Measurements from ENCODE around the gene SELENOF.
"Not testable (repeated sequence)": the region's sequence is repeated elsewhere in the genome, so short reads cannot be mapped to it uniquely, and the experiment has no call there.

Gene SELENOF

GRCh38 chr1:86825319-86825718 is 88.6 kb downstream of the SELENOF start:
- H3K4me1 Mint-ChIP-seq (ENCODE audit: low read depth): no peaks in the 10 kb centered on the region
- no peak overlapping the region for H3K27ac Mint-ChIP-seq
- H3K27me3 Mint-ChIP-seq (ENCODE audit: low read depth): peaks cover 14% of the 10 kb centered on the region
- no peak overlapping the region for H3K4me3 Mint-ChIP-seq
- no peaks in the 10 kb centered on the region for H3K36me3 Mint-ChIP-seq (ENCODE audit: low read depth)
- H3K9me3 Mint-ChIP-seq: no peaks in the 10 kb centered on the region

- H3K36me3 Mint-ChIP-seq (ENCODE audit: low read depth): no peaks in the 10 kb centered on the region
Observed at GRCh38 chr1:86823821-86824500, 90.0 kb downstream of the SELENOF start.

GRCh38 chr1:86823386-86823785 is 90.5 kb downstream of the SELENOF start:
- Mint-ChIP-seq H3K4me3 (no peak overlapping the region), H3K27ac (no peak overlapping the region), H3K4me1 (ENCODE audit: low read depth) (no peaks in the 10 kb centered on the region), H3K27me3 (ENCODE audit: low read depth) (peaks cover 14% of the 10 kb centered on the region), H3K36me3 (ENCODE audit: low read depth) (no peaks in the 10 kb centered on the region), H3K9me3 (no peaks in the 10 kb centered on the region)

More at GRCh38 chr1:86823821-86824500, 90.0 kb downstream of the SELENOF start:
- no peaks in the 10 kb centered on the region for H3K4me1 Mint-ChIP-seq (ENCODE audit: low read depth)
- no peak overlapping the region for H3K27ac Mint-ChIP-seq
- H3K27me3 Mint-ChIP-seq (ENCODE audit: low read depth): peaks cover 14% of the 10 kb centered on the region
- H3K4me3 Mint-ChIP-seq: no peak overlapping the region
- no peaks in the 10 kb centered on the region for H3K9me3 Mint-ChIP-seq

GRCh38 chr1:86822459-86822858 is 91.5 kb downstream of the SELENOF start:
- H3K27ac Mint-ChIP-seq: no peak overlapping the region
- no peaks in the 10 kb centered on the region for H3K4me1 Mint-ChIP-seq (ENCODE audit: low read depth)
- H3K9me3 Mint-ChIP-seq: no peaks in the 10 kb centered on the region
- H3K4me3 Mint-ChIP-seq: no peak overlapping the region
- no peaks in the 10 kb centered on the region for H3K36me3 Mint-ChIP-seq (ENCODE audit: low read depth)
- peaks cover 14% of the 10 kb centered on the region for H3K27me3 Mint-ChIP-seq (ENCODE audit: low read depth)

GRCh38 chr1:86821956-86822355 is 92.0 kb downstream of the SELENOF start:
- Mint-ChIP-seq H3K27ac (no peak overlapping the region), H3K4me3 (no peak overlapping the region), H3K36me3 (ENCODE audit: low read depth) (no peaks in the 10 kb centered on the region), H3K4me1 (ENCODE audit: low read depth) (no peaks in the 10 kb centered on the region), H3K9me3 (no peaks in the 10 kb centered on the region), H3K27me3 (ENCODE audit: low read depth) (peaks cover 15% of the 10 kb centered on the region)

GRCh38 chr1:86819970-86820369 is 94.0 kb downstream of the SELENOF start:
- H3K27me3 Mint-ChIP-seq (ENCODE audit: low read depth): peaks cover 16% of the 10 kb centered on the region
- not testable (repeated sequence) for H3K36me3 Mint-ChIP-seq (ENCODE audit: low read depth); H3K9me3 Mint-ChIP-seq; H3K4me3 Mint-ChIP-seq; H3K4me1 Mint-ChIP-seq (ENCODE audit: low read depth); H3K27ac Mint-ChIP-seq

GRCh38 chr1:86817246-86817826 is 96.6 kb downstream of the SELENOF start:
- not testable (repeated sequence) for H3K4me3 Mint-ChIP-seq; H3K27me3 Mint-ChIP-seq (ENCODE audit: low read depth); H3K9me3 Mint-ChIP-seq; H3K27ac Mint-ChIP-seq; H3K4me1 Mint-ChIP-seq (ENCODE audit: low read depth); H3K36me3 Mint-ChIP-seq (ENCODE audit: low read depth)

GRCh38 chr1:86814118-86814517 is 99.8 kb downstream of the SELENOF start:
- not testable (repeated sequence) for H3K36me3 Mint-ChIP-seq (ENCODE audit: low read depth); H3K4me3 Mint-ChIP-seq; H3K9me3 Mint-ChIP-seq; H3K4me1 Mint-ChIP-seq (ENCODE audit: low read depth); H3K27ac Mint-ChIP-seq; H3K27me3 Mint-ChIP-seq (ENCODE audit: low read depth)

All from T-helper 1 cell treated with Interleukin-12 subunit alpha and Interleukin-12 subunit beta and Interleukin-4 antibody, amounts not matched to agents 30 μg/mL and 1 μg/mL, for 36 hours (primary cell).